ENCODE results near the gene ARCN1.
A peak's percentile ranks its signal among the peaks of the same experiment; 100 is the strongest.

Gene ARCN1
- 188 to 191 reads per million in 2 donors for total RNA-seq

DNA sequence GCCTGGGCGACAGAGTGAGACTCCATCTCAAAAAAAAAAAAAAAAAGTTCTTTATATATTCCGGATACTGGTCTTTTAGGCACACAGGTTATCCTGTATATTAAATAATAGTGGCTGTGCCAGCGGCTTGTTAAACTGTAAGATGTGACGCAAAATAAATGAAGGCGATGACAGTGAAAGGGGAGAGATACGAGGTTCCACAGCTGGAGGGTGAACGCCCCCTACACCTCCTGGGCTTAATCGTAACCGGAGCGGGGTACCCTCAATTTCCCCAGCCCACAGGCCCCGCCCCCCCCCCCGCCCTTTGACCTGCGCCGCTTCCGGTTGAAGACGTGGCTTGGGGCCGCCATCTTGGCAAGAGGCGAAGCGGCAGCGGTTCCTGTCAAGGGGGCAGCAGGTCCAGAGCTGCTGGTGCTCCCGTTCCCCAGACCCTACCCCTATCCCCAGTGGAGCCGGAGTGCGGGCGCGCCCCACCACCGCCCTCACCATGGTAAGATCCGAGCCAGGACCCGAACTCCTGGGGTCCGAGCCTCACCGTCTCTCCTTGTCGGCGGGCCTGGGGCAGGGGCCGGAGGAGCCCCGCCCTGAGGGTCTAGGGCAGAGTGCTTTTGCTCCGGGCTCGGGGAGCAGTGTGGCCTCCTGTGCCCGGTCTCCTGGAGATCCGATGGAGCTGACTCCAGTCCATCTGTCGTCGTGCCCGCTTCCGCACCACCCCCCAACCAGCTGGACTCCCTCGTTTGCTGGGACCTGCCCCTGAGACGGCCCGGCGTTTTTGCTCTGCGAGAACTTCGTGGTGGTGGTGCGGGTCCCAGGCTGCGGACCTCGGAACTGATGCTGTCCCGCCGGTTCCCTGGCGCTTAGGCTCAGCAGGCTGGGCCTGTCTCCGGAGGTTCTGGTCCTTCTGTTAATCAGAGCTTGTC is at the start of gene ARCN1:
Gene ARCN1 (plus strand): TSS at position 349 of the 920 bp plus-strand sequence. CDS start 139 bp downstream, at position 488.
- peak; percentile 46 for DNase-seq

DNA sequence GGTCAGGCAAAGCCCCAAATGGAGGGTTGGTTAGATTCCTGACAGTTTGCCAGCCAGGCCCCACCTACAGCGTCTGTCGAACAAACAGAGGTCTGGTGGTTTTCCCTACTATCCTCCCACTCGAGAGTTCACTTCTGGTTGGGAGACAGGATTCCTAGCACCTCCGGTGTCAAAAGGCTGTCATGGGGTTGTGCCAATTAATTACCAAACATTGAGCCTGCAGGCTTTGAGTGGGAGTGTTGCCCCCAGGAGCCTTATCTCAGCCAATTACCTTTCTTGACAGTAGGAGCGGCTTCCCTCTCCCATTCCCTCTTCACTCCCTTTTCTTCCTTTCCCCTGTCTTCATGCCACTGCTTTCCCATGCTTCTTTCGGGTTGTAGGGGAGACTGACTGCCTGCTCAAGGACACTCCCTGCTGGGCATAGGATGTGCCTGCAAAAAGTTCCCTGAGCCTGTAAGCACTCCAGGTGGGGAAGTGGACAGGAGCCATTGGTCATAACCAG is 49.6 kb upstream of the ARCN1 start:
- no peak for DNase-seq

DNA sequence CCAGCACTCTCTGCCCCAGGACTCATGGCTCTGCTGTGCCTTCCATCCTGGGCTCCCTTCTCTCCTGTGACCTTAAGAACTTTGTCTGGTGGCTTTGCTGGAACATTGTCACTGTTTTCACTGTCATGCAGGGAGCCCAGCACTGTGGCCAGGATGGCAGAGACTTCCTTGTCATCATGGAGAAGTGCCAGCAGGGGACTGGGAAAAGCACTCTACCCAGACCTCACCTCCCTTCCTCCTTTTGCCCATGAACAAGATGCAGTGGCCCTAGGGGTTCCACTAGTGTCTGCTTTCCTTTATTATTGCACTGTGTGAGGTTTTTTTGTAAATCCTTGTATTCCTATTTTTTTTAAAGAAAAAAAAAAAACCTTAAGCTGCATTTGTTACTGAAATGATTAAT is 47.9 kb upstream of the ARCN1 start:
- DNase-seq: no peak

DNA sequence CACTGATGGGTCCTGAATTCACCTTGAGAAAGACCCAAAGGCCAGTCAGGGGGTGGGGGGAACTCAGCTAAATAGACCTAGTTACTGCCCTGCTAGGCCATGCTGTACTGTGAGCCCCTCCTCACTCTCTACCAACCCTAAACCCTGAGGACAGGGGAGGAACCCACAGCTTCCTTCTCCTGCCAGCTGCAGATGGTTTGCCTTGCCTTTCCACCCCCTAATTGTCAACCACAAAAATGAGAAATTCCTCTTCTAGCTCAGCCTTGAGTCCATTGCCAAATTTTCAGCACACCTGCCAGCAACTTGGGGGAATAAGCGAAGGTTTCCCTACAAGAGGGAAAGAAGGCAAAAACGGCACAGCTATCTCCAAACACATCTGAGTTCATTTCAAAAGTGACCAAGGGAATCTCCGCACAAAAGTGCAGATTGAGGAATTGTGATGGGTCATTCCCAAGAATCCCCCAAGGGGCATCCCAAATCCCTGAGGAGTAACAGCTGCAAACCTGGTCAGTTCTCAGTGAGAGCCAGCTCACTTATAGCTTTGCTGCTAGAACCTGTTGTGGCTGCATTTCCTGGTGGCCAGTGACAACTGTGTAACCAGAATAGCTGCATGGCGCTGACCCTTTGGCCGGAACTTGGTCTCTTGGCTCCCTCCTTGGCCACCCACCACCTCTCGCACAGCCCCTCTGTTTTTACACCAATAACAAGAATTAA is 47.3 kb upstream of the ARCN1 start:
- no peak for DNase-seq

DNA sequence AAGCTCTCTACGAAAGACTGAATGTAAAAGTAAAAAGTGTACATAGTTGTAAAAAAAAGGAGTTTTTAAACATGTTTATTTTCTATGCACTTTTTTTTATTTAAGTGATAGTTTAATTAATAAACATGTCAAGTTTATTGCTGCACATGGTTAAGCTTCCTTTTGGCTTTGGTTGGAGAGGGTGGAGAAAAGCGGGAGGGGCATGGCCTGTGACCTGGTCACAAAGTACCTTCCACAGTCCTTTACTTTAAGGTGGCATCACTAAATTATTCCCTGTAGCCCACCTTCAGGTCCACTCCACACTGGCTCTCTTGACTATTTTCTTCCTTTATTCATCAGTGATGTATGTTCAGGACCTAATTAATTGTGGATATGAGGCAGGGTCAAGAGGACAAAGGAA is 45.5 kb upstream of the ARCN1 start:
- no peak for DNase-seq

GRCh38 chr11:118527109-118527508 is 45.1 kb upstream of the ARCN1 start, which contains the start of gene TTC36:
TTC36 (plus strand) TSS chr11:118527474; CDS start chr11:118527495, 21 bp downstream.
- DNase-seq: no peak

GRCh38 chr11:118528511-118528910 is 43.7 kb upstream of the ARCN1 start:
- DNase-seq: no peak

- DNase-seq: no peak
Observed at GRCh38 chr11:118529584-118530175, 42.5 kb upstream of the ARCN1 start.

GRCh38 chr11:118530180-118530682 is 42.0 kb upstream of the ARCN1 start:
- DNase-seq: no peak

- peak; percentile 57 for DNase-seq
Observed at GRCh38 chr11:118530683-118531596, 41.3 kb upstream of the ARCN1 start, which contains the start of gene TMEM25. TMEM25 (plus strand) TSS chr11:118531192; CDS start chr11:118531802, 610 bp downstream.

- no peak for DNase-seq
Observed at GRCh38 chr11:118531597-118532084, 40.6 kb upstream of the ARCN1 start.

DNA sequence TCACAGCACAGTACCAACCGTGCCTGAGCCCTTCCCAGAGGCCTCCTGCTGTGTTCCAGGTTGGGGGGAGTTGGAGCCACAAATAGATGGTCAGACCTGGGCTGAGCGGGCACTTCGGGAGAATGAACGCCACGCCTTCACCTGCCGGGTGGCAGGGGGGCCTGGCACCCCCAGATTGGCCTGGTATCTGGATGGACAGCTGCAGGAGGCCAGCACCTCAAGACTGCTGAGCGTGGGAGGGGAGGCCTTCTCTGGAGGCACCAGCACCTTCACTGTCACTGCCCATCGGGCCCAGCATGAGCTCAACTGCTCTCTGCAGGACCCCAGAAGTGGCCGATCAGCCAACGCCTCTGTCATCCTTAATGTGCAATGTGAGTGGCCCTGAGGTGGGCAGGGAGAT is 40.1 kb upstream of the ARCN1 start:
- no peak for DNase-seq

DNA sequence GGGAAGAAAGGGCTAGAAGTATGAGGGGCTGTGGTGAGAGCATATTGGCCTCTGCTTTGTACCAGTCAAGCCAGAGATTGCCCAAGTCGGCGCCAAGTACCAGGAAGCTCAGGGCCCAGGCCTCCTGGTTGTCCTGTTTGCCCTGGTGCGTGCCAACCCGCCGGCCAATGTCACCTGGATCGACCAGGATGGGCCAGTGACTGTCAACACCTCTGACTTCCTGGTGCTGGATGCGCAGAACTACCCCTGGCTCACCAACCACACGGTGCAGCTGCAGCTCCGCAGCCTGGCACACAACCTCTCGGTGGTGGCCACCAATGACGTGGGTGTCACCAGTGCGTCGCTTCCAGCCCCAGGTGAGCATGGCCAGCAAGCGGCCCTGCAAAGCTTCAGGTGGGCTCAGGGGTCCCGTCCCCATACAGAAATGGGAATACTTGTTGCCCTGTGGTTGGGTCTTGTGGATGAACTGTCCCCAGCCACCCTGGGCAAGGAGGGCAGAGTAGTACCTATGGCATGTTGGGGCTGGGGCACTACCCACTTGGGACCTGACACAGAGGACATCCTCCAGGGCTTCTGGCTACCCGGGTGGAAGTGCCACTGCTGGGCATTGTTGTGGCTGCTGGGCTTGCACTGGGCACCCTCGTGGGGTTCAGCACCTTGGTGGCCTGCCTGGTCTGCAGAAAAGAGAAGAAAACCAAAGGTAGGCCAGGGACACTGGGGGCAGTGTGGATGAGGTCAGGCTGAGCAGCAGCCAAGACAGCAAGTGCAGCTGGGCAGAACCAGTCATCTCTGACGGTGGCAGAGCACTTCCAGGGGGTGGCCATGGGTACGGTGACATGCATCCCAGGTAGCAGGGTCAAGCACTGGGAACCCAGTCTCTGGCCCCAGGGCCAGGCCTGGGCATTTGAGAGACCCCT is 39.1 kb upstream of the ARCN1 start:
- no peak for DNase-seq

DNA sequence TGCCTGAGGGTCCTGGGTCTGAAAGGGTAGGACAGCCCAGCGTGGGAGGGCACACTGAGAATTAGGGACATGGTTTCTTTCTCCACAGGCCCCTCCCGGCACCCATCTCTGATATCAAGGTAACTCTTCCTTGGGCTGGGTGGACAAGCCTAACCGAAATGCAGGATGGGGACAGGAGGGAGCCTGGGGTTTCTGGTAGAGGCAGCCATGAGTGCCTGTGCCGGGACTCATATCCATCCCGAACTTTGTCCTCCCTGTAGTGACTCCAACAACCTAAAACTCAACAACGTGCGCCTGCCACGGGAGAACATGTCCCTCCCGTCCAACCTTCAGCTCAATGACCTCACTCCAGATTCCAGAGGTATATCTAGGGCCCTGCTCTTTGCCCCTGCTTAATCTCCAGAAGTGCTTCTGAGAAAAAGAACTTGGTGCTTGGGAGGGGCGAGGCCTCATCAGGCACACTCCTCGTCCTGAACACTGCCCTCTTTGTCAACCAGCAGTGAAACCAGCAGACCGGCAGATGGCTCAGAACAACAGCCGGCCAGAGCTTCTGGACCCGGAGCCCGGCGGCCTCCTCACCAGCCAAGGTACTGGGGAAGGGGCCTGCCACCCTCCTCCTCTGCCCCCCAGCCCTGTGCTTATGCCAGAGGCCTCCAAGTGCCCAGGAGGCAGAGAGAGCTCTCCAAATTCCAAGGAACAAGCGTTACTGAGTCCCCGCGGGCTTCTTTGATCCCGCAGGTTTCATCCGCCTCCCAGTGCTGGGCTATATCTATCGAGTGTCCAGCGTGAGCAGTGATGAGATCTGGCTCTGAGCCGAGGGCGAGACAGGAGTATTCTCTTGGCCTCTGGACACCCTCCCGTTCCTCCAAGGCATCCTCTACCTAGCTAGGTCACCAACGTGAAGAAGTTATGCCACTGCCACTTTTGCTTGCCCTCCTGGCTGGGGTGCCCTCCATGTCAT is 38.2 kb upstream of the ARCN1 start:
- DNase-seq: no peak

DNA sequence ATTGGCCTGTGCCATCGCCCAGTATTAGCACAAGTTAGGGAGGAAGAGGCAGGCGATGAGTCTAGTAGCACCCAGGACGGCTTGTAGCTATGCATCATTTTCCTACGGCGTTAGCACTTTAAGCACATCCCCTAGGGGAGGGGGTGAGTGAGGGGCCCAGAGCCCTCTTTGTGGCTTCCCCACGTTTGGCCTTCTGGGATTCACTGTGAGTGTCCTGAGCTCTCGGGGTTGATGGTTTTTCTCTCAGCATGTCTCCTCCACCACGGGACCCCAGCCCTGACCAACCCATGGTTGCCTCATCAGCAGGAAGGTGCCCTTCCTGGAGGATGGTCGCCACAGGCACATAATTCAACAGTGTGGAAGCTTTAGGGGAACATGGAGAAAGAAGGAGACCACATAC is 36.9 kb upstream of the ARCN1 start:
- DNase-seq: no peak

- DNase-seq: no peak
Observed at GRCh38 chr11:118536726-118537125, 35.5 kb upstream of the ARCN1 start.

DNA sequence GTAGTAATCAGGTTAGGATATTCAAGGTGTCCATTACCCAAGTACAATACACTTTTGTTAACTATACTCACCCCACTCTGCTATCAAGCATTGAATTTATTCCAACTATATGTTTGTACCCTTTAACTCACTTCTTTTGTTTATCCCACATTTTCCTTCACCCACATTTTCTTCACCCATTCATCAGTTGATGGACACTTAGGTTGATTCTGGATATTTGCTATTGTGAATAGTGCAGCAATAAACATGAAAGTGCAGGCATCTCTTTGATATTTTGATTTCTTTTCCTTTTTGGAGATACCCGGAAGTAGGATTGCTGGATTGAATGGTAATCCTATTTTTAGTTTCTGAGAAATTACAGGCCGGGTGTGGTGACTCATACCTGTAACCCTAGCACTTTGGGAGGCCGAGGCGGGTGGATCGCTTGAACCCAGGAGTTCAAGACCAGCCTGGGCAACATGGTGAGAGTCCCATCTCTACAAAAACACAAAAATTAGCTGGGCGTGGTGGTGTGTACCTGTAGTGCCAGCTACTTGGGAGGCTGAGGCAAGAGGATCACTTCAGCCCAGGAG is 34.7 kb upstream of the ARCN1 start:
- no peak for DNase-seq

DNA sequence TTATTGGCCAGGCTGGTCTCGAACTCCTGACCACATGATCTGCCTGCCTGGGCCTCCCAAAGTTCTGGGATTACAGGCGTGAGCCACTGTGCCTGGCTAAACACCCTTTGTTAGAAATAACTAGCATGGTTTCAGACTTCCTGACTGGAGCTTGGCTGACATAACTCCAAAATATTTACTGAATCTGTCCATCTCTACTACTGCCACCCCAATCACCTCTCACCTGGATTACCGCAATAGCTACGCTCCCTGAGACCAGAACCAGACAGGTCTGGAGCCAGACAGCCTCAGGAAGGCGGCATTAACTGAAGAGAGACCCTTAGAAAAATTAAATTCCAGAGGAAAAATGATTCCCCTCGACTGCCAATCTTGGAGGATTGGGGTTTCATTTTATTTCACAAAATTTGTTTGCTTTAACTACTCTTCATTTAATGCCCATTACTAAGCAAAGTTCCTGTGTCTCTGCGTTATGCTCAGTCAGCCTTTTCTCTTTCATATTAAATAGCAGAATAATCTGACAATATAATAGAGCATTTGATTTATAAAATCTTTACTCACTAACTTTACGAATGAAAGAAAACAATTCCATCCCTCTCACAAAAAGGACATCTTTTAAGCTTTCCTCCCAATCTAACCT is 28.1 kb upstream of the ARCN1 start:
- DNase-seq: no peak
